ELR (cell line): ENCODE results near the gene STAB2.

Experiments used
- DNase-seq: peaks from one replicate; pipeline ENCODE4 v3.0.0-alpha.2; 2015; ENCODE audit warnings: low read depth

Gene STAB2

DNA sequence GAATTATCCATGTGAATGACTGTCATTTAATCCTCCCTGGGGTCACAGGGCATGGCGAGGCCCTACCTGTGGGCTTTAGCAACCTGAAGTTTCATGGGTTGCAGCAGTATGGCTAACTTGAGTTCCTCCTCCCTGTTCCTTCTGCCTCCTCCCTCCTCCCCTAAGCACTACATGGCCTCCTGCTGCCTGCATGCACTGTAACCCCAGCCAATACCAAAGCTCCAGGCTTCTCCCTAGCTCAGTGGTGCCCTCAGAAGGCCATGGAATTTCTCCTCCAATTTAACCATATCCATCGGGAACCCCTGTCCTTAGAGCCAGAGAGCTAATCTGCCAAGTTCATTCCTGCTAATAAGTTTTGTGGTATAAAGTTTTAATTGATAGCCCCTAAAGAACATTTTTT lies 158.9 kb downstream of the STAB2 start:
- DNase-seq, result no peak

- peak; percentile 10 for DNase-seq
These were observed 160.9 kb downstream of the STAB2 start for GRCh38 chr12:103748002-103748401.

GRCh38 chr12:103748875-103749274 lies 161.8 kb downstream of the STAB2 start:
- no peak for DNase-seq

- peak; percentile 22 for DNase-seq
These were observed 164.1 kb downstream of the STAB2 start for GRCh38 chr12:103751171-103751570.

- no peak for DNase-seq
These were observed 164.5 kb downstream of the STAB2 start for GRCh38 chr12:103751600-103751999.

DNA sequence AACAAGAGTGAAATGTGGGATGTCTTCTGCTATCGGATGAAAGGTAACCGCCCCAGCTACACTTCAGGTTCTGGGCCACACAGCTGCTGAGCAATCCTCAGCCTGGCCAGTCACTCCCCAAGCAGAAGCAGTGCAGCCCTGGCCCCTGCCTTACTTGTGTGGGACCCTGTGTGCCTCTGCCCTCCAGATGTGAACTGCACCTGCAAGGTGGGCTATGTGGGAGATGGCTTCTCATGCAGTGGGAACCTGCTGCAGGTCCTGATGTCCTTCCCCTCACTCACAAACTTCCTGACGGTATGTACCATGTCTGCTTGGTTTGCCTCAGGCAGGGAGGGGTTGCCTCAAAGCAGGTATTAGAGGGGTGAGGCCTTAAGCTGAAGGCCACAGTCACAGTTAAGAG lies 168.4 kb downstream of the STAB2 start:
- no peak for DNase-seq

DNA sequence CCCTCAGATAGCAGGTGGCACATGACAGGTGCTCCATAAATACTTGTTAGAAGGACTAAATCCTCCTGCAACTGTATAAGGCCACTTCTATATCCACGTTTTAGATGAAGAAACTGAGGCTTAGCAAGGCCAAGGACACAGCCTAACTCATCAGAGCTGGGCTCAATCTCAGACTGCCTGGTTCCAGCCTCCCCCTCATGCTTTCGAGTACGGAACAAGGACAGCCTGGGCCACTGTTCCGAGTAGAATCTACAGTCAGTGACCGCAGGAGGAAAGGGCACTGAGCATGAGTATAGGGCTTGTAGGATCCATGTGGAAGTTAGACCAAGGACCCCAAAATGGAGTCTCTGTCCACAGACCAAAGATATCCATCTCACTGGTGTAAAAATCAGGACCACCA lies 169.4 kb downstream of the STAB2 start:
- DNase-seq, result no peak

GRCh38 chr12:103757248-103757647 lies 170.2 kb downstream of the STAB2 start:
- no peak for DNase-seq

- DNase-seq, result no peak
These were observed 171.4 kb downstream of the STAB2 start for GRCh38 chr12:103758310-103759089.

- DNase-seq, result no peak
These were observed 175.4 kb downstream of the STAB2 start for GRCh38 chr12:103762473-103762872.

- DNase-seq, result no peak
These were observed 178.2 kb downstream of the STAB2 start for GRCh38 chr12:103765322-103765721.

GRCh38 chr12:103766028-103766427 lies 179.0 kb downstream of the STAB2 start:
- DNase-seq, result no peak

DNA sequence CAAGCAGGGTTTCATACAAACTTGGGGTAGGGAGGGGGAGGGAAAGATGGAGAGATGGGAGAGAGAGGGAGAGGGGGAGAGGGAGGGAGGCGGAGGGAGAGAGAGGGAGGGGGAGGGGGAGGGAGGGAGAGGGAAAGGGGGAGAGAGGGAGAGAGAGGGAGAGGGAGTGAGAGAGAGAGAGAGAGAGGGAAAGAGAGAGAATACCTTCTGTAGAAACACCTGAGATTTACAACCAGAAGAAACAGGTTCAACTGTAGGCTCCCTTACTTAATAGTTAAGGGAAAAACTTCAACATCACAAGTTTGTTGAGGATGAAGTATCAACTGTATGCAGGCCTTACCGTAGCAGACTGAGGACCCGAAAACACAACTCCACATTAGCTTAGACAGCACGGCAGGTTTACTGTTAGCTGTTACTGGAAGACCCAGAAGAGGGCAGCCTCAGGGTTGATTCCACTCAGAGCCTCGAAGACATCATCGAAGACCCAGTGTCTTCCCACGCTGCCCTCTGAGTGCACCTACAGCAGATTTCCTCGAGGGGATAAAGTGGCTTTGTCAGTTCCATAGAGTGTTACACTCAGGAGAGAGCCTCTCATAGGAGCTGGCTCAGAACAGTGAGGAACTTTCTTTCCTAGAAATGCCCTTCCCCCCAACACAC lies 181.5 kb downstream of the STAB2 start:
- DNase-seq, result no peak

GRCh38 chr12:103769240-103769945 lies 182.3 kb downstream of the STAB2 start:
- DNase-seq, result no peak

DNA sequence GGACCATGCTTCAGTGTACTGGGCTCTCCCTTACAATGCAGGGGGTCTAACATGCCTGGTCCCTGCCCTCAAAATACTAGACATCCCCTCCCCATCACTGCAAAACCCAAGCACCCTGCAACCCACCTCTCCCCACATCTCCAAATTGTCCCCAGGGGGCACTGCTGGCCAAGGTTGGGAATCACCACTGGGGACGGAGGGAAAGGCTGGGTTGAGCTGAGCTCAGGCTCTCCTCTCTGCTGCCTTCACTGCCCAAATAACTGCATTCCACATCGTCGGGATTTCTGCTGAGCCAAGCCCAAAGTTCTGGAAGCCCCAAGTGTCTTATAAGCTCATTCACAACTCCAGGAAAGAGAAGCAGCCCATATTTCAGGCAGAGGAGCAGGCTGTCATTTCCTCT lies 184.4 kb downstream of the STAB2 start:
- DNase-seq, result peak; percentile 62

DNA sequence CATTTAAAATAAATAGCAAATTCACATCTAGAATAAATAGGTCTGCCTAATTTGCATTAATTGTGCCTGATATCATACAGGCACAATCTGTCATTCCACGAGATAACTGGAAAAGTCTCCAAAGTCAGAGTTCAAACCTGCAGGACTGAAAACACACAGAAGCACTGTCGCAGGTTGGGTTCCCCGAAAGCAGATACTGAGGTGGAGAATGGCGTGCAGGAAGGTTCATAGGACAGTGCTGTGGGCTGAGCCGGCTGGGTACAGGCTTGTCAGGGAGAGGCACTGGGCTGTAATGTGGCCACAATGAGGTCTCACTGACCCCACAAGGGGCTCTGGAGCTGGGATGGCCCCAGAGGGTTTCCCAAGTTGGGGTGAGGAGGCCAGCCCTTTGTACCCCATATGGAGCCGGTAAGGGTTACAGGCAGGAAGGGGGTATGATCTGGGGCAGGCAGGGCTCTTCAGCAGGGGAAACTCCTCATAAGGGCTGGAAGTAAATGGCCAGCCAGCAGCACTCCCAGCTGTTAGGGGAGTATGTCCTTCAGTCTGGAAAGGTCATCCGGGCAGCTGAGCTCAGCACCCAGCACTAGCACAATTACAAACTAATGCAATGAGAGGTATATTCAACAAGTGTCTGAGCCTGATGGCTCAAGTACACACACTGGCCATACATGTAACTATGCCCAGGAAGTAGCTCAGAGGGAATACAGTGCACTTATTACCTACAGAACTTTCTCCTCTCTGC lies 185.5 kb downstream of the STAB2 start:
- DNase-seq, result no peak

- DNase-seq, result no peak
These were observed 186.2 kb downstream of the STAB2 start for GRCh38 chr12:103773109-103773910.

- no peak for DNase-seq
These were observed 188.0 kb downstream of the STAB2 start for GRCh38 chr12:103774977-103775560.

GRCh38 chr12:103778781-103779180 lies 191.7 kb downstream of the STAB2 start:
- no peak for DNase-seq

GRCh38 chr12:103779410-103780092 lies 192.5 kb downstream of the STAB2 start:
- no peak for DNase-seq

GRCh38 chr12:103780093-103780440 lies 193.0 kb downstream of the STAB2 start:
- peak; percentile 15 for DNase-seq
